K562 (cell line): ENCODE data around the gene PLPP6. TPM values are rescaled to one million over a fixed set of nuclear protein-coding genes. Genes with fewer than 3 reads are reported as not detected.

ENCODE experiments used
- ATF2 ChIP-seq: sonication (generic); formaldehyde crosslinking; IDR thresholded peaks from 2 replicates; pipeline ENCODE4 v1.8.1; 2022; ENCODE audit warnings: missing genetic modification reagents
- CBFA2T2 ChIP-seq: fragments of 450-650 bp; conservative IDR thresholded peaks from 2 replicates; pipeline ENCODE4 v1.6.1; 2017; ENCODE audit warnings: mild to moderate bottlenecking
- CHD1 ChIP-seq: fragments of 200-600 bp; sonication (generic); IDR thresholded peaks from one replicate; pipeline ENCODE4 v1.6.1; 2012; ENCODE audit warnings: mild to moderate bottlenecking, moderate library complexity, low read length, inconsistent platforms
- CTCF ChIP-seq, 3 experiments: IDR thresholded peaks in 2 of 3; conservative IDR thresholded peaks in 1 of 3; 2 replicates each; pipeline ENCODE4 v1.5.1; 2011 to 2012; ENCODE audit warnings: low read length in 3 of 3, mild to moderate bottlenecking in 3 of 3, control low read depth in 2 of 3, improper control_type of control experiment in 1 of 3, inconsistent platforms in 1 of 3, low read depth in 1 of 3, mixed read lengths in 1 of 3, moderate library complexity in 1 of 3; ENCODE audit not compliant: insufficient read depth in 2 of 3
- CTCFL ChIP-seq: IDR thresholded peaks from 2 replicates; pipeline ENCODE4 v1.6.1; 2011; ENCODE audit warnings: borderline replicate concordance, low read depth, mild to moderate bottlenecking, moderate library complexity, low read length; ENCODE audit not compliant: insufficient read depth, poor library complexity, severe bottlenecking
- ETV6 ChIP-seq, 3 experiments: fragments of 150-350 bp in 1 of 3; sonication (generic) in 1 of 3; formaldehyde crosslinking in 1 of 3; IDR thresholded peaks; 2 replicates each; pipeline versions ENCODE4 v1.6.1 to v1.8.0; 2014 to 2022; ENCODE audit warnings: borderline replicate concordance in 2 of 3, low read depth in 2 of 3, antibody characterized with exemption in 1 of 3, low read length in 1 of 3, mild to moderate bottlenecking in 1 of 3, missing genetic modification reagents in 1 of 3
- FOS ChIP-seq: IDR thresholded peaks from 3 replicates; pipeline ENCODE4 v1.6.1; 2011; ENCODE audit not compliant: insufficient read length; ENCODE audit errors: extremely low read depth
- L3MBTL2 ChIP-seq: fragments of 450-650 bp; IDR thresholded peaks from 2 replicates; pipeline ENCODE4 v1.6.1; 2016; ENCODE audit warnings: mild to moderate bottlenecking, moderate library complexity
- MAZ ChIP-seq, 2 experiments: fragments of 450-650 bp in 1 of 2; sonication (generic) in 1 of 2; formaldehyde crosslinking; IDR thresholded peaks in 1 of 2; conservative IDR thresholded peaks in 1 of 2; 2 replicates each; pipeline versions ENCODE4 v1.4.0 to v1.5.0; 2020; ENCODE audit warnings: mild to moderate bottlenecking in 1 of 2, missing genetic modification reagents in 1 of 2
- NONO ChIP-seq, 2 experiments: fragments of 200-400 bp in 1 of 2; fragments of 450-650 bp in 1 of 2; formaldehyde crosslinking in 1 of 2; IDR thresholded peaks; 2 replicates each; pipeline ENCODE4 v1.6.1; 2017; ENCODE audit warnings: low read depth in 2 of 2, mild to moderate bottlenecking in 2 of 2, moderate library complexity in 2 of 2, low read length in 1 of 2
- PHB2 ChIP-seq: fragments of 450-650 bp; IDR thresholded peaks from 2 replicates; pipeline ENCODE4 v1.6.1; 2017; ENCODE audit warnings: low read depth
- POLR2A ChIP-seq: fragments of 450-650 bp; conservative IDR thresholded peaks from 2 replicates; pipeline ENCODE4 v1.6.1; 2016
- POLR2G ChIP-seq: fragments of 200-400 bp; formaldehyde crosslinking; IDR thresholded peaks from 2 replicates; pipeline ENCODE4 v1.6.1; 2017; ENCODE audit warnings: low read depth, mild to moderate bottlenecking, antibody characterized with exemption, low read length, moderate library complexity
- SUPT5H ChIP-seq: fragments of 450-650 bp; IDR thresholded peaks from 2 replicates; pipeline ENCODE4 v1.6.1; 2016
- TCF7 ChIP-seq: sonication (generic); IDR thresholded peaks from 2 replicates; pipeline ENCODE4 v1.6.1; 2016; ENCODE audit warnings: antibody characterized with exemption, borderline replicate concordance
- U2AF2 ChIP-seq: fragments of 200-400 bp; formaldehyde crosslinking; optimal IDR thresholded peaks from 2 replicates; pipeline ENCODE3; 2017; ENCODE audit warnings: low read depth, mild to moderate bottlenecking, low read length
- ZBTB34 ChIP-seq: fragments of 250-450 bp; sonication (Bioruptor Pico); IDR thresholded peaks from 2 replicates; pipeline ENCODE4 v1.8.0; 2021; ENCODE audit warnings: mild to moderate bottlenecking, moderate library complexity
- ZFP36 ChIP-seq: fragments of 150-350 bp; IDR thresholded peaks from 2 replicates; pipeline ENCODE4 v1.6.1; 2018; ENCODE audit warnings: low read length, low read depth; ENCODE audit not compliant: partially characterized antibody
- ZNF347 ChIP-seq: fragments of 450-650 bp; formaldehyde crosslinking; IDR thresholded peaks from 2 replicates; pipeline ENCODE4 v1.4.0; 2020; ENCODE audit warnings: low read depth, mild to moderate bottlenecking, moderate library complexity
- ZNF668 ChIP-seq: fragments of 250-450 bp; sonication (Bioruptor Pico); IDR thresholded peaks from 2 replicates; pipeline ENCODE4 v1.8.0; 2022; ENCODE audit warnings: mild to moderate bottlenecking, inconsistent platforms
- ZNF77 ChIP-seq: fragments of 250-450 bp; sonication (Bioruptor Pico); IDR thresholded peaks from 2 replicates; pipeline ENCODE4 v1.5.0; 2020
- polyA plus RNA-seq, 8 experiments: library from polyadenylated mRNA; depleted of rRNA in 4 of 8; stranded (reverse) in 5 of 8; unstranded in 3 of 8; fragments of >200 nt; fragmentation: Nextera tagmentation in 2 of 8; fragmentation: Illumina TruSeq in 1 of 8; extraction: Ambion mirVana in 2 of 8; extraction: Trizol in 1 of 8; gene quantifications; 2 replicates each; pipeline versions ENCODE4 v1.2.1 to v1.2.3, GENCODE V29; 2011 to 2014; ENCODE audit warnings: inconsistent platforms in 1 of 8, missing spikeins in 1 of 8
- total RNA-seq, 7 experiments: library from RNA; depleted of rRNA in 6 of 7; stranded (reverse); fragments of >200 nt in 6 of 7; fragmentation: Illumina TruSeq in 2 of 7; extraction: Trizol in 2 of 7; gene quantifications; 2 replicates each; pipeline versions ENCODE4 v1.2.1 to v1.2.3, GENCODE V29; 2011 to 2021; ENCODE audit warnings: low replicate concordance in 1 of 7

PLPP6 gene
- total and polyA plus RNA-seq, 9 of the 15 experiments (the other 6 are each of a cell fraction or from before 2014, with no cell fraction given) = 1.9 to 8.9 (median 5.6) TPM

DNA sequence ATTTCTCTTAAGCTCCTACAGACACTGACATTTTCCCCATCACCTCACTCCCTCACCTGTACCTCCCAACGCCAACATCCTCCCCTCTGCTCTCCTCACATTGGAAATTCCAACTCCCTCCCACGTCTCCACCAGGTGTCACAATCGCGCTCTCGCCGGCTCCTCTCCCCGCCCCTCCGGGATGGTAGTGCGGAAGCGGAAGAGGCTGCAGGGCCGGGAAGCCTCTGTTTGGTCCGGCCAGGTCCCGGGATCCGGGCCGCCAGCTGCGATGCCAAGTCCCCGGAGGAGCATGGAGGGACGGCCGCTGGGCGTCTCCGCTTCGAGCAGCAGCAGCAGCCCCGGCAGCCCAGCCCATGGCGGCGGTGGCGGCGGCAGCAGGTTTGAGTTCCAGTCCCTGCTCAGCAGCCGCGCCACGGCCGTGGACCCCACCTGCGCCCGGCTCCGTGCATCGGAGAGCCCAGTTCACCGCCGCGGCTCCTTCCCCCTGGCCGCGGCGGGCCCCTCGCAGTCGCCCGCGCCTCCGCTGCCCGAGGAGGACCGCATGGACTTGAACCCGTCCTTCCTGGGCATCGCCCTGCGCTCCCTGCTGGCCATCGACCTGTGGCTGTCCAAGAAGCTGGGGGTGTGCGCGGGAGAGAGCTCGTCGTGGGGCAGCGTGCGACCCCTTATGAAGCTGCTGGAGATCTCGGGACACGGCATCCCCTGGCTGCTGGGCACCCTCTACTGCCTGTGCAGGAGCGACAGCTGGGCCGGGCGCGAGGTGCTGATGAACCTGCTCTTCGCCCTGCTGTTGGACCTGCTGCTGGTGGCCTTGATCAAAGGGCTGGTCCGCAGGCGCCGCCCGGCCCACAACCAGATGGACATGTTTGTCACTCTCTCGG lies at the start of gene PLPP6 (continued):
- TF ChIP-seq CHD1 (no peak), CBFA2T2 (no peak), NONO (IDR thresholded peaks at IDR 0.05; ENCODE audit: low read depth in 2 of 2, low read length in 1 of 2) (0 out of 4 replicates have a peak, but pooled peaks have one; percentile 33 to 41), POLR2A (peak; percentile 71), U2AF2 (no peak), ETV6 (IDR thresholded peaks at IDR 0.05; ENCODE audit: borderline replicate concordance in 1 of 2, low read depth in 2 of 2, low read length in 1 of 2) (no peak), ETV6 (CRISPR knock-in tag; IDR thresholded peaks at IDR 0.05; ENCODE audit: borderline replicate concordance) (no peak), ZFP36 (peak; percentile 9), PHB2 (no peak), SUPT5H (peak; percentile 66), L3MBTL2 (peak; percentile 30; the same call in 1 of the 2 replicates), TCF7 (no peak), CTCF (IDR thresholded peaks at IDR 0.05 in 2 of 3, conservative IDR thresholded peaks at IDR 0.05 in 1 of 3; ENCODE audit: insufficient read depth in 2 of 3, low read depth in 1 of 3, low read length in 3 of 3) (peak; percentile 53 to 75 (median 73)), ZNF668 (CRISPR knock-in tag) (no peak), ATF2 (CRISPR knock-in tag) (no peak), FOS (no peak), ZNF347 (CRISPR knock-in tag) (no peak), ZNF77 (CRISPR knock-in tag) (no peak), POLR2G (peak; percentile 83), CTCFL (peak; percentile 53), ZBTB34 (CRISPR knock-in tag) (no peak), MAZ (CRISPR knock-in tag; conservative IDR thresholded peaks at IDR 0.05 in 1 of 2, IDR thresholded peaks at IDR 0.05 in 1 of 2) (peak; percentile 61 to 88; a peak in 3 of 4 replicates)
